B cell (primary cell): ENCODE results near the gene STX11. TPM values are rescaled to one million over a fixed set of nuclear protein-coding genes. Genes with fewer than 3 reads are reported as not detected.
A peak's percentile ranks its signal among the peaks of the same experiment; 100 is the strongest.

Experiments
- ATAC-seq: fragments of 200-7000 bp; cut with Tn5 transposase; one replicate; pipeline ENCODE4 v1.10.0; 2021; ENCODE audit warnings: low read depth, mild to moderate bottlenecking, moderate number of reproducible peaks, moderate library complexity
- CTCF ChIA-PET: fragments of 350-600 bp; sonication (Branson Sonifier 250); formaldehyde crosslinking; loops from one replicate; lab custom pipeline; 2021; ENCODE audit warnings: antibody characterized with exemption, inconsistent platforms; lab: Charles Lee
- POLR2A ChIA-PET: fragments of 350-600 bp; sonication (Branson Sonifier 250); formaldehyde crosslinking; loops from one replicate; lab custom pipeline; 2021; ENCODE audit warnings: antibody characterized with exemption; lab: Charles Lee
- DNase-seq: peaks from one replicate; pipeline ENCODE4 v3.0.0; 2013
- H2AFZ ChIP-seq: 2 replicates; pipeline ENCODE4 v1.6.1; 2012; ENCODE audit warnings: mild to moderate bottlenecking, low read depth, low read length; ENCODE audit not compliant: insufficient read depth, poor library complexity, severe bottlenecking
- H3K27ac ChIP-seq, 2 donors: 1 replicate in 1 of 2; 2 replicates in 1 of 2; pipeline ENCODE4 v1.5.1; 2012 to 2013; ENCODE audit warnings: low read length in 2 of 2, mild to moderate bottlenecking in 2 of 2, moderate library complexity in 1 of 2
- H3K27me3 ChIP-seq, 4 experiments: fragments of 200-600 bp in 1 of 4; sonication (generic) in 1 of 4; replicated peaks in 1 of 4; 1 replicate in 2 of 4; 2 replicates in 2 of 4; pipeline versions ENCODE4 v1.6.1 to v1.7.0; 2013 to 2016; ENCODE audit warnings: low read length in 3 of 4, mild to moderate bottlenecking in 2 of 4, mixed read lengths in 1 of 4, moderate library complexity in 1 of 4; ENCODE audit not compliant: insufficient read depth in 4 of 4, control insufficient read depth in 3 of 4; ENCODE audit errors: control extremely low read depth in 1 of 4
- H3K36me3 ChIP-seq, 2 experiments: replicated peaks in 1 of 2; 1 replicate in 1 of 2; 2 replicates in 1 of 2; pipeline versions ENCODE4 v1.6.1 to v1.7.1; 2013; ENCODE audit warnings: low read length in 1 of 2; ENCODE audit not compliant: insufficient read depth in 2 of 2, control insufficient read depth in 1 of 2; ENCODE audit errors: control extremely low read depth in 1 of 2, extremely low read depth in 1 of 2
- H3K4me1 ChIP-seq, 2 donors: fragments of 200-600 bp in 1 of 2; sonication (generic) in 1 of 2; 1 replicate in 1 of 2; 2 replicates in 1 of 2; pipeline versions ENCODE4 v1.5.1 to v1.6.1; 2013 to 2017; ENCODE audit warnings: low read length in 2 of 2; ENCODE audit not compliant: control insufficient read depth in 2 of 2, insufficient read depth in 2 of 2
- H3K4me2 ChIP-seq: replicated peaks from 2 replicates; pipeline ENCODE3; 2012; ENCODE audit warnings: mild to moderate bottlenecking, low read depth, low read length; ENCODE audit not compliant: poor library complexity, severe bottlenecking
- H3K4me3 ChIP-seq, 5 experiments: fragments of 200-600 bp in 1 of 5; sonication (generic) in 1 of 5; 1 replicate in 3 of 5; 2 replicates in 2 of 5; pipeline versions ENCODE4 v1.5.1 to v1.7.0; 2011 to 2016; ENCODE audit warnings: low read length in 4 of 5, mild to moderate bottlenecking in 4 of 5, low read depth in 2 of 5, control low read depth in 1 of 5, moderate library complexity in 1 of 5; ENCODE audit not compliant: insufficient read depth in 1 of 5; ENCODE audit errors: control extremely low read depth in 1 of 5, extremely low read depth in 1 of 5
- H3K79me2 ChIP-seq: fragments of 200-600 bp; sonication (generic); one replicate; pipeline ENCODE4 v1.6.0; 2016; ENCODE audit warnings: low read length; ENCODE audit not compliant: control insufficient read depth, insufficient read depth
- H3K9ac ChIP-seq: fragments of 200-600 bp; sonication (generic); 2 replicates; pipeline ENCODE4 v1.6.1; 2017; ENCODE audit warnings: mild to moderate bottlenecking, low read length, moderate library complexity
- H3K9me3 ChIP-seq, 3 donors: one replicate each; pipeline versions ENCODE4 v1.6.1 to v1.7.1; 2013; ENCODE audit warnings: low read length in 2 of 3; ENCODE audit not compliant: control insufficient read depth in 2 of 3, insufficient read depth in 1 of 3; ENCODE audit errors: control extremely low read depth in 1 of 3
- H4K20me1 ChIP-seq: 2 replicates; pipeline ENCODE4 v1.6.0; 2012; ENCODE audit warnings: mild to moderate bottlenecking, low read length; ENCODE audit not compliant: insufficient read depth, control insufficient read depth, poor library complexity, severe bottlenecking
- H3K27ac Mint-ChIP-seq: one replicate; pipeline ENCODE4 v1.8.0; 2021; ENCODE audit warnings: mixed read lengths
- H3K27me3 Mint-ChIP-seq: one replicate; pipeline ENCODE4 v1.8.0; 2021; ENCODE audit warnings: mixed read lengths
- H3K4me1 Mint-ChIP-seq: one replicate; pipeline ENCODE4 v1.8.0; 2021; ENCODE audit warnings: mixed read lengths
- H3K4me3 Mint-ChIP-seq: one replicate; pipeline ENCODE4 v1.8.0; 2021; ENCODE audit warnings: mixed read lengths
- H3K9me3 Mint-ChIP-seq: one replicate; pipeline ENCODE4 v1.8.0; 2022; ENCODE audit warnings: mixed read lengths; ENCODE audit not compliant: insufficient read depth
- CTCF ChIP-seq: fragments of 200-600 bp; IDR thresholded peaks from one replicate; pipeline ENCODE4 v1.8.0; 2022; ENCODE audit warnings: antibody characterized with exemption, mild to moderate bottlenecking
- EZH2 ChIP-seq: IDR thresholded peaks from 2 replicates; pipeline ENCODE4 v1.6.1; 2012; ENCODE audit warnings: borderline replicate concordance, low read depth, mild to moderate bottlenecking, moderate library complexity, low read length; ENCODE audit not compliant: insufficient read depth, poor library complexity, severe bottlenecking
- WGBS: methylation state at CpG from one replicate; pipeline ENCODE4 v1.1.5; 2013; ENCODE audit warnings: missing lambda C conversion rate; ENCODE audit not compliant: insufficient coverage; 5-methylcytosine and 5-hydroxymethylcytosine counted together
- intact Hi-C: fragments of 100-400 bp; cut with micrococcal nuclease; formaldehyde crosslinking; loops from one replicate; pipeline ENCODE4 v1.10.0; 2022
- polyA plus RNA-seq: library from polyadenylated mRNA; depleted of rRNA; stranded (reverse); fragments of >200 nt; gene quantifications from 2 replicates; pipeline ENCODE4 v1.2.3, GENCODE V29; 2012
- total RNA-seq, 2 donors: library from RNA; stranded (reverse); fragments of 120-200 nt in 1 of 2; gene quantifications; 1 replicate in 1 of 2; 2 replicates in 1 of 2; pipeline versions ENCODE4 v1.2.3 to v1.2.4, GENCODE V29; 2013 to 2022

Gene STX11
- total and polyA plus RNA-seq, 2 donors (not counting 1 experiment from before 2014, with no cell fraction given), result 10.3 to 14.6 TPM

- POLR2A ChIA-PET, result no interaction called here
- Histone ChIP-seq H3K9me3 (no peaks in the 10 kb centered on the region), H4K20me1 (no peaks in the 10 kb centered on the region), H3K9ac (no peak overlapping the region), H3K4me3 (no peak overlapping the region), H3K27ac (no peak overlapping the region), H3K36me3 (no peaks in the 10 kb centered on the region), H3K4me1 (no peaks in the 10 kb centered on the region), H3K79me2 (no peaks in the 10 kb centered on the region), H2AFZ (peak overlapping the region; percentile 6), H3K4me2 (no peak overlapping the region), H3K27me3 (no peaks in the 10 kb centered on the region)
- CTCF ChIA-PET, result interaction anchor here (0.8 to 2.2 kb wide), 7 partner anchors 18 to 358 kb away, joined by 3 to 8 read pairs (median 4); no protein-coding TSS in a partner anchor
- Mint-ChIP-seq H3K27me3 (no peaks in the 10 kb centered on the region), H3K4me1 (peaks cover 10% of the 10 kb centered on the region), H3K4me3 (no peak overlapping the region), H3K9me3 (no peaks in the 10 kb centered on the region), H3K27ac (no peak overlapping the region)
- intact Hi-C loops, result no loop called here
- WGBS, result no CpG with 5 or more reads among the region's 2 CpGs
- DNase-seq (no peak), ATAC-seq (no peak)
- TF ChIP-seq EZH2 (no peak), CTCF (no peak)
These were observed 26.5 kb upstream of the STX11 start for GRCh38 chr6:144123836-144124235.

GRCh38 chr6:144127097-144127496 lies 23.2 kb upstream of the STX11 start:
- H3K27ac ChIP-seq, result no peak overlapping the region
- peaks cover 13% of the 10 kb centered on the region for H3K4me1 Mint-ChIP-seq
- H3K79me2 ChIP-seq, result no peaks in the 10 kb centered on the region
- ATAC-seq (no peak), DNase-seq (no peak)
- ChIA-PET POLR2A (no interaction called here), CTCF (interaction anchor here (0.7 to 0.9 kb wide), 2 partner anchors 22 to 30 kb away, joined by 3 read pairs; no protein-coding TSS in a partner anchor)
- H3K36me3 ChIP-seq, result no peaks in the 10 kb centered on the region
- H3K9me3 Mint-ChIP-seq, result no peaks in the 10 kb centered on the region
- H3K9me3 ChIP-seq, result no peaks in the 10 kb centered on the region
- no peak overlapping the region for H3K4me3 ChIP-seq
- TF ChIP-seq CTCF (no peak), EZH2 (no peak)
- WGBS, result 57% methylated on average over 4 of the region's 6 CpGs
- H3K27ac Mint-ChIP-seq, result no peak overlapping the region
- H3K4me3 Mint-ChIP-seq, result no peak overlapping the region
- peaks cover 0 to 4% (median 0%) of the 10 kb centered on the region in 4 experiments for H3K27me3 ChIP-seq
- no peaks in the 10 kb centered on the region for H3K4me1 ChIP-seq
- H3K27me3 Mint-ChIP-seq, result no peaks in the 10 kb centered on the region
- no peak overlapping the region for H3K9ac ChIP-seq
- H3K4me2 ChIP-seq, result no peak overlapping the region
- intact Hi-C loops, result no loop called here
- H4K20me1 ChIP-seq, result no peaks in the 10 kb centered on the region
- H2AFZ ChIP-seq, result no peak overlapping the region
